NOMO-1 treated with DMSO at 0.1 percent for 48 hours (cell line): ENCODE measurements around the gene CSF3R.

Experiments
- DNase-seq: peaks from one replicate; lab custom pipeline; 2025; ENCODE audit not compliant: unreplicated experiment; lab: John Stamatoyannopoulos, UW

The CSF3R gene

GRCh38 chr1:36463463-36463802 is 19.3 kb downstream of the CSF3R start:
- no peak for DNase-seq

- peak; percentile 54 for DNase-seq
These were observed 23.8 kb downstream of the CSF3R start for GRCh38 chr1:36458910-36459309.

- peak; percentile 66 for DNase-seq
These were observed 25.0 kb downstream of the CSF3R start for GRCh38 chr1:36457691-36458090.

- no peak for DNase-seq
These were observed 26.3 kb downstream of the CSF3R start for GRCh38 chr1:36456391-36456928.

- no peak for DNase-seq
These were observed 27.3 kb downstream of the CSF3R start for GRCh38 chr1:36455386-36455785.

- DNase-seq, result no peak
These were observed 28.9 kb downstream of the CSF3R start for GRCh38 chr1:36453600-36454388.

- no peak for DNase-seq
These were observed 29.7 kb downstream of the CSF3R start for GRCh38 chr1:36453051-36453450.

- DNase-seq, result no peak
These were observed 31.8 kb downstream of the CSF3R start for GRCh38 chr1:36450919-36451305.

GRCh38 chr1:36450270-36450918 is 32.3 kb downstream of the CSF3R start, which contains the start of gene OSCP1:
TSS of gene OSCP1 (minus strand) at chr1:36450451. CDS start at chr1:36450369, 82 bp downstream.
- peak; percentile 90 for DNase-seq

GRCh38 chr1:36448530-36449056 is 34.1 kb downstream of the CSF3R start:
- DNase-seq, result peak; percentile 5

GRCh38 chr1:36447450-36447849 is 35.3 kb downstream of the CSF3R start:
- no peak for DNase-seq

GRCh38 chr1:36446746-36447145 is 36.0 kb downstream of the CSF3R start:
- DNase-seq, result peak; percentile 64

- DNase-seq, result peak; percentile 72
These were observed 36.4 kb downstream of the CSF3R start for GRCh38 chr1:36446271-36446670.

GRCh38 chr1:36443297-36443696 is 39.4 kb downstream of the CSF3R start:
- DNase-seq, result no peak

- peak; percentile 48 for DNase-seq
These were observed 40.4 kb downstream of the CSF3R start for GRCh38 chr1:36442337-36442736.

GRCh38 chr1:36440646-36441045 is 42.1 kb downstream of the CSF3R start:
- DNase-seq, result no peak

GRCh38 chr1:36440044-36440443 is 42.7 kb downstream of the CSF3R start:
- DNase-seq, result no peak

- no peak for DNase-seq
These were observed 44.0 kb downstream of the CSF3R start for GRCh38 chr1:36438715-36439114.

- no peak for DNase-seq
These were observed 45.9 kb downstream of the CSF3R start for GRCh38 chr1:36436821-36437220.

GRCh38 chr1:36433102-36433501 is 49.6 kb downstream of the CSF3R start:
- DNase-seq, result no peak

- DNase-seq, result no peak
These were observed 50.1 kb downstream of the CSF3R start for GRCh38 chr1:36432616-36433015.

GRCh38 chr1:36425791-36426190 is 56.9 kb downstream of the CSF3R start:
- no peak for DNase-seq
